Activated CD4-positive, alpha-beta T cell treated with anti-CD3 and anti-CD28 coated beads, Interleukin-2, amount 50 U/mL, for 48 hours (primary cell): ENCODE results near the gene ADD2.
"Not testable (repeated sequence)": the region's sequence is repeated elsewhere in the genome, so short reads cannot be mapped to it uniquely, and the experiment has no call there.

Experiments used
- DNase-seq, 2 experiments: peaks; one replicate each; pipeline ENCODE4 v3.0.0-alpha.2; 2020

The ADD2 gene, protein sequence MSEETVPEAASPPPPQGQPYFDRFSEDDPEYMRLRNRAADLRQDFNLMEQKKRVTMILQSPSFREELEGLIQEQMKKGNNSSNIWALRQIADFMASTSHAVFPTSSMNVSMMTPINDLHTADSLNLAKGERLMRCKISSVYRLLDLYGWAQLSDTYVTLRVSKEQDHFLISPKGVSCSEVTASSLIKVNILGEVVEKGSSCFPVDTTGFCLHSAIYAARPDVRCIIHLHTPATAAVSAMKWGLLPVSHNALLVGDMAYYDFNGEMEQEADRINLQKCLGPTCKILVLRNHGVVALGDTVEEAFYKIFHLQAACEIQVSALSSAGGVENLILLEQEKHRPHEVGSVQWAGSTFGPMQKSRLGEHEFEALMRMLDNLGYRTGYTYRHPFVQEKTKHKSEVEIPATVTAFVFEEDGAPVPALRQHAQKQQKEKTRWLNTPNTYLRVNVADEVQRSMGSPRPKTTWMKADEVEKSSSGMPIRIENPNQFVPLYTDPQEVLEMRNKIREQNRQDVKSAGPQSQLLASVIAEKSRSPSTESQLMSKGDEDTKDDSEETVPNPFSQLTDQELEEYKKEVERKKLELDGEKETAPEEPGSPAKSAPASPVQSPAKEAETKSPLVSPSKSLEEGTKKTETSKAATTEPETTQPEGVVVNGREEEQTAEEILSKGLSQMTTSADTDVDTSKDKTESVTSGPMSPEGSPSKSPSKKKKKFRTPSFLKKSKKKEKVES

DNA sequence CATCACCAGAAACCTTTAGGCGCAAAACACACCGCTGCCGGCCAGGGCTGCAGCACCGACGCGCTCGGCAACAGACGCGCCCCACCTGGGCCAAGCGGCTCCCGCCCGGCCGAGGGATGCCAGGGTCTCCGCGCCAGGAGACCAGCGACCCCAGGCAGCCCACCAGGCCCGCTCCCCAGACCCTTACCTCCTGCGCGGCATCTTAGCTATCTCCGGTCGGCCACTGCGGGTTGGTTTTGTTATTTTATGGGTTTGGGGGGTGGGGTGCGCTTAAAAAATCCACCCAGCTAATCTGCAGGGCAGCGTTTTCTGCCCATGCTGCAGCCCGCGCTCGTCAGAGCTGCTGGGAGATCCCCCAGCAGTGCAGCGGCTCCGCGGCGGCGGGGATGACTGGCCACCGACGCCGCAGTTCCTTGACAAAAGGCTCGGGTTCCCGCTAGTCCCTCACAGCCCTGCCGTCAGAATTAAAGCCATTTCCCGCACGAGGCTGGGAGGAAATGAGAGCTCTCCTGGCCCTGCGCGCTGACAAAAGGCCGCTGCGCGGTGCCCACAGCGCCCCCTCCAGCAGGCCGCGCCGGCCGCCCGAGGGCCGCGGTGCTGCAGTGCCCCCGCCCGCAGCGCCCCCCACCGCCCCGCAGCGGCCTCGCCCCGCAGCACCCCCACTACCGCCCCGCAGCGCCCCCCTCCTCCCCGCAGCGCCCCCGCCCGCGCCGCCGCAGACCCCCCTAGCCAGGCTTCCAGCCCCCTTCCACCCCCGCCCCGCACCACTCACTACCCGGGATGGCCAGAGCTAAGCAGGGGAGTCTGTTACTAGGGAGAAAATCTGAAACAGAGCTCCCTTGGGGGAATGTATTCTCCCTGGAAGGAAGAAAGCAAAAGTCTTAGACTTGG, at the start of gene ADD2:
Gene ADD2, minus strand, starts transcription at position 502 of the 891 bp plus-strand sequence. CDS start 61,792 bp downstream, outside the sequence.
- peak; percentile 45 to 60 for DNase-seq

DNA sequence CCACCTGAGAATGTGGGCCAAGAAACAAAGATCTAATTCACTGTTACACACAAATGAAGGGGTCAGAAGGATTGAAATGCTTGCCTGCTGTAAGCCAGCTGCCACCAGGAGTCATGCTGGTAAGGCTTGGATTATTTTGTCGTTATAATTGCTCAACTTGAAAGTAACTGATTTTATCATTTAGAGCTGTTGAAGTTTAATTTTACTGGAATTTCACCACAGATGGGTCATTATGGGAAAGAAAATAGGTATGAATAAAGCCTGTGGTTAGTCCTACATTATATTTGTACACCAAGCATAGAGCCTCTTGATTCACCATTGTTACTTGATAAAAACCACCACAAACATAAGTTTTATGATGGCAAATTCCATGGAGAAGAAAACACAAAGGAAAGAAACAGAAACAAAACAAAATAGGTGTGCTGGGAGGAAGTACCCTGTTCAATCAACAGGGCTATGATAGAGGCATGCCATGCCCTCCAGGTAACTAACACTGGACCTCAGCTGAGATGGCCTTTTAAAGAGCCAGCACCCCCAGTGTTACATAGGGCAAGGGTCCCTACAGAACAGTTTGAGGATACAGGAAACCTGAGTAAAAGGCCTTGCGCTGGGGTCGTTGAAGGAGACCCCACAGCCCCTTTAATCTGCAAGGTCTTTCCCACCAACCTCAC, 49.4 kb upstream of the ADD2 start:
- no peak for DNase-seq

DNA sequence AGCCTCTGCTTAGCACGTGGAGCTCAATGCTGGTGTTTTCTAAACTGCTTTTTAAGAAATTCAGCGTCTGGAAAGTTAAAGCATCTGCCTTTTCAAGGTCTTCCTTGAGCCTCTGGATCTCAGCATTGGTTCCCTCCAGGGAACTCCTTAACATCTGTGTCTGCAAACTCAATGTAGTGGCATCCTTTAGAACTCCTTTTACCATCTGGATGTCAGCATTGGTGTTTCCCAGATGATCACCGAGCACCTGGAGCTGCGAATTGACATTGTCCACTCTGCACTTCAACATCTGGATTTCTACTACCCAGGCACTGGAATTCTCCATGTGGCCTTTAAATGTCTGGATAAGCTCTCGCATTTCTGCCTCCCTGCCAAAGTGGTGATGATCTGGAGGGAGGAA, 48.7 kb upstream of the ADD2 start:
- DNase-seq, result no peak

DNA sequence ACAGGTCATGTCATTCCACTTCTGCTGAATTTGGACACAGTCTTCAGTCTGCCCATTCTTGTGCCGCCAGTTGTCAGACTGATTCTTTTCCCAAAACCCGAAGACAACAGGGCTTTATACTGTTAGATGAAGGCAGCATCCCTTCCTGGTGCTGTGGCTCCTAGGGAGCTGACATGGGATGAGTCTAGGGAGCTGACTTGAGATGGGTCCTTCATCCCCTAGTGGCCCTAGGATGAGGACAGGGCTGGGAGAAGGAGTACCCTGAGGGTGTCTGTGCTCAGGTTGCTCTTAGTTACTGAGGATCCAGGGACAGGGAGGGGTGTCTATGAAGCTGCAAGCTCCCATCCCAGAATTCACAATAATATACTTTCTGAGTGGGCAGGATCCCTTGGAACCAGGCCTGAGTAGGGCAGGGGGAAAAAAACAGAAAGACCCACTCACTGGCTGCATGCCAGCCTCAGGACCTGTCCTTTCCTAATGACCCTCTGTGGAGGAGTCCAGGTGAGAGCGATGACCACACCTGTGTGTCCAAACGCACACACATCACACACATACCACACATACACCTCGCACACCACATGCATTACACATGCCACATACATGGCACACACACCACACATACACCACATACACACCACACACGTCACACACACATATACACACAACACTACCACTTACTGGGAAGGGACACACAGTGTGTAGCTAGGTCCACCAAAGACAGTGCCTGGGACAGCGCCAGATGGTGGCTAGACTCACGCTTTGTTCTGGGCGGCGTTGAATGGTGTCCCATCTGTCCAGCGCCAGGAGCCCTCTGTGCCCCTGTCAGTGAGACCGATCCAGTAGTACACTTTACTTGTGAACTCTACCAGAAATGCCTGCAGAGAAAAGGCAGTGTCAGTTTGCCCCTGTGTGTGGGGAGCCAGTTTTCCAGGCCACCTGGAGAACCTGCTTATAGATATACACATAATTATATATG, 41.3 kb upstream of the ADD2 start:
- DNase-seq, result no peak

DNA sequence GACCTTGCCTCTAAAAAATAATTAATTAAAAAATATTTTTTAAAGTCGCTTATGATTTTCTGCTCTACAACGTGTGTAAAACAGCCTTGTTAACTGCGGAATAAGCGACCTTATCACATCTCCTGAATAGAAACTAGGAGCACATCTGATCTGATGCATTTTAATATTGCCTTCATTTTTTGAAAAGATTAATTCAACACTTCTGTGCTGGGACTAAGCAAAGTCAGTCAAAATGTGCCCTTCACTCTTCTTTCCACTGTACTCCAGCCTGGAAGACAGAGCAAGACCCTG, 39.8 kb upstream of the ADD2 start:
- DNase-seq, result no peak

DNA sequence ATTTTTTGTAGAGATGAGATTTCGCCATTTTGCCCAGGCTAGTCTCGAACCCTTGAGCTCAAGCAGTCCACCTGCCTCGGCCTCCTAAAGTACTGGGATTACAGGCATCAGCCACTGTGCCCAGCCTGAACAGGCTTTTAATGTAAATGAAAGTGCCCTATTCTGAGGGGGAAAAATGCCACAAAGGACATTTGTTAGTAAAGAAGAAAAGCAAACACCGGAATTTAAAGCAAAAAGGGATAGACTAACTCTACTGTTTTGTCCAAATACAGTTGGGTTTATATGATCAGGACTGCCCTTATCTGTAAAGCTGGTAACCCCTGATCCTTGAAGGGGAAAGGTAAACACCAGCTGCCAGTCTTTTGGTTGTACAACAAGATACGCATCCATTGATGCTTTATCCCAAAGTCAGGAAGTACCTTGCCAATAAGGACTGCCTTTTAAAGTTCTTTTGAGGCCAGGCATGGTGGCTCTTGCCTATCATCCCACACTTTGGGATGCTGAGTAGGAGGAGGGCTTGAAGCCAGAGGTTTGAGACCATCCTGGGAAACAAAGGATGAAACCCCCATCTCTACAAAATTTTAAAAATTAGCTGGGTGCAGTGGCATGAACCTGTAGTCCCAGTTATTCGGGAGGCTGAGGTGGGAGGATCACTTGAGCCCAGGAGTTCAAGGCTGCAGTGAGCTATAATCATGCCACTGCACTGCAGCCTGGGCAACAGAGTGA, 39.3 kb upstream of the ADD2 start:
- no peak for DNase-seq

DNA sequence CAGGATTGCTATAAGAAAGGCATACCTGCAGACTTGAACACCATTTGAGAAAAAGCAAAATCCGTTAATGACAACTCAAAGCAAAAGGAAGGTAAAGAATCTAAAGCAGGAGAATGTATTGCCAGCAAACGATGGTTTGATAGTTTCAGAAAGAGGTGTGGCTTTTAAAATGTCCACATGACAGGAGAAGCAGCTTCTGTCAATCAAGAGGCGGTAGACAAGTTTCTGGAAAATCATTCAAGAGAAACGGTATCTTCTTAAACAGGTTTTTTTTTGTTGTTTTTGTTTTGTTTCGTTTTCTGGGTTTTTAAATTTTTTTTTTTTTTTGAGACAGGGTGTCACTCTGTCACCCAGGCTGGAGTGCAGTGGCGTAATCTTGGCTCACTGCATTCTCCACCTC, 38.6 kb upstream of the ADD2 start:
- DNase-seq, result no peak

DNA sequence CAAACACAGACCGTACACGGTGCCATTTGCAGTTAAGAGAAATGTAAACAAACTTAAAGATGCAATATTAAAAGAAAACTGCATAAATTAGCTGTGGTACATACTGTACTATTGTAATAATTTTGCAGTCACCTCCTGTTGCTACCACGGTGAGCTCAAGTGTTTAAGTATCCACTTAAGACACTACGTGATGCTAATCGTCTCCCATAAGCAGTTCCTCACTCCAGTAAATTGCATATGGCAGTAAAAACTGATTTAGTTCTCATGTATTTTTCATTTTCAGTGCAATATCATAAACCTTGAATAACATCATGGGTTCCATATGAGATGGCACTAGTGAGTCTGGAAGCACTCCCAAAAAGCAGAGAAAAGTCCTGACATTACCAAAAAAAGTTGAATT, 38.0 kb upstream of the ADD2 start:
- DNase-seq, result no peak

DNA sequence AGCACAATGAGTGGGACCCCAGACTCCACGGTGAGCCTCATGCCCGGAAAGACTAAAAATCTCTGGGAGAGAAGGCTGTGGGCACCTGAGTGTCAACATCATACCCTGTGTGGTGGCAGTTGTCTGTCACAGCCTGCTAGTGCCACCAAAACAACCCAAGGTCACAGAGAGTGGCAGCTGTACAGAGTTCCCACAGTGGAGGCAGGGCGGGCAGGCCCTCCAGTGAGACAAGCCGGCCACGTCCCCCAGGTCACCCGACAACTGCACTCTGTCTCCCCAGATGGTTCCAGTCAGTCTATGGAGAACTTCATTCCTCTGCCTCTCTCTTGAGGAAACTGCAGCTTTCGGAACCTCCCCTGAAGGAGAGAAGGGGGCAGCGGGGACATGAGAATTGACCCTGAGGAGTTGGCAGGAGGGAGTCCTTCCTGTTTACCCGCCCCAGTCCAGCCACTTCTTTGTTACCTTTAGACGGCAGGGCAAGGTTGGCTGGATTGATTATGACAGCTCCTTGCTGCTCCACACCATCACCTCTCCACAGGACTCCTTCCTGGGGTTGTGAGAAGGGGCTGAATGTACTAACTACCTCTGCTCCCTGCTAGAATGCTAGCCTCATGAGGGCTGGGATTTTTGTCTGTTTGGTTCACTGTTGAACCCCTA, 33.7 kb upstream of the ADD2 start:
- no peak for DNase-seq

DNA sequence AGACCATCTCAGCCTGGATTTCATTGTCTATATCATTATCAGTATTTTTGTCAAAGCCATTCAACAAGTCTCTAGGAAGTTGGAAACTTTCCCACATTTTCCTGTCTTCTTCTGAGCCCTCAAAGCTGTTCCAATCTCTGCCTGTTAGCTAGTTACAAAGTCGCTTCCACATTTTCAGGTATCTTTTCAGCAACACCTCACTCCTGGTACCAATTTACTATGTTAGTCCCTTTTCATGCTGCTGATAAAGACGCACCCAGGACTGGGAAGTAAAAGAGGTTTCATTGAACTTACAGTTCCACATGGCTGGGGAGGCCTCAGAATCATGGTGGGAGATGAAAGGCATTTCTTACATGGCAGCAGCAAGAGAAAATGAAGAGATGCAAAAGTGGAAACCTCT, 31.7 kb upstream of the ADD2 start:
- no peak for DNase-seq

DNA sequence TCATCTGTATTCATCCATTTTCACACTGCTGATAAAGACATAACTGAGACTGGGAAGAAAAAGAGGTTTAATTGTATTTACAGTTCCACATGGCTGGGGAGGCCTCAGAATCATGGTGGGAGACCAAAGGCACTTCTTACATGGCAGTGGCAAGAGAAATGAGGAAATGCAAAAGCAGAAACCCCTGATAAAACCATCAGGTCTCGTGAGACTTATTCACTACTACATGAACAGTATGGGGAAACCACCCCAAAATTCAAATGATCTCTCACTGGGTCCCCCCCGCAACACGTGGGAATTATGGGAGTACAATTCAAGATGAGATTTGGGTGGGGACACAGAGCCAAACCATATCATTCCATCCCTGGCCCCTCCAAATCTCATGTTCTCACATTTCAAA, 30.0 kb upstream of the ADD2 start:
- DNase-seq, result not testable (repeated sequence)

DNA sequence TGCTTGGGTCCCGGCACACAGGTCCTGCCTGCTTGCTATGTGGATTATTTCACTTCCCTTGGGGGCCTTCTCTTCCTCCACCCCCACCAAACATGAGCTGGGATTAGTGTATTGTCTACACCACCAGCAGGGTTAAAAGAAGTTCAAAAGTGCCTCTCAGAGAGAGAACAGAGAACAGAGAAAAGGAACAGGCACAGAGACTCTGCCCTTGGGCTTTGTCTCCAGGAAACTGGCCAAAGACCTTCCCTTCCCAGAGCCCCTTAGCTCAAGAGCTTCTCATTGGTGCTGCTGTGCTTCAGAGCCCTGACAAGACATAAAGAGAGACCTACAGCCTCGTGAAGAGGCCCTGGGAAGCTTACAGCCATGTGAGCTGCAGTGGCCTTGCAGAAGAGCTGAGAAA, 29.5 kb upstream of the ADD2 start:
- no peak for DNase-seq

DNA sequence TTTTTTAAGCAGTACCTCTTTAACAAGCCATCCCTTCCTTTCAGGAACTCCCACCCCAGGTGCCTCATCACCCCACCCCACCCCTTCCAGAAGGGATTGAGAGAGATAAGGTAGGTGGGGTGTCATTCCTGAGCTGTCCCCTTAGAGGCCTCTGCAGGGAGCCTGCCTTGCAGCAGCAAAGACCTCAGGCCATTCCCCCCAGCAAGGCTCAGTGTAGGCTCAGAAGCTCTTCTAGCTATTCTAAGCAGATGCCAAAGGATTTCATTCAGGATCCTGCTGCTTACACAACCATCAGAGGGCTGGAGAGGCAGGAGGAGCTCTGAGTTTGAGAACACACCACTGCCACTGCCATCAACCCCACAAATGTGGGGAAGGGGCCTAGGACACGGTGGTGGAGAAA, 28.3 kb upstream of the ADD2 start:
- DNase-seq, result no peak

DNA sequence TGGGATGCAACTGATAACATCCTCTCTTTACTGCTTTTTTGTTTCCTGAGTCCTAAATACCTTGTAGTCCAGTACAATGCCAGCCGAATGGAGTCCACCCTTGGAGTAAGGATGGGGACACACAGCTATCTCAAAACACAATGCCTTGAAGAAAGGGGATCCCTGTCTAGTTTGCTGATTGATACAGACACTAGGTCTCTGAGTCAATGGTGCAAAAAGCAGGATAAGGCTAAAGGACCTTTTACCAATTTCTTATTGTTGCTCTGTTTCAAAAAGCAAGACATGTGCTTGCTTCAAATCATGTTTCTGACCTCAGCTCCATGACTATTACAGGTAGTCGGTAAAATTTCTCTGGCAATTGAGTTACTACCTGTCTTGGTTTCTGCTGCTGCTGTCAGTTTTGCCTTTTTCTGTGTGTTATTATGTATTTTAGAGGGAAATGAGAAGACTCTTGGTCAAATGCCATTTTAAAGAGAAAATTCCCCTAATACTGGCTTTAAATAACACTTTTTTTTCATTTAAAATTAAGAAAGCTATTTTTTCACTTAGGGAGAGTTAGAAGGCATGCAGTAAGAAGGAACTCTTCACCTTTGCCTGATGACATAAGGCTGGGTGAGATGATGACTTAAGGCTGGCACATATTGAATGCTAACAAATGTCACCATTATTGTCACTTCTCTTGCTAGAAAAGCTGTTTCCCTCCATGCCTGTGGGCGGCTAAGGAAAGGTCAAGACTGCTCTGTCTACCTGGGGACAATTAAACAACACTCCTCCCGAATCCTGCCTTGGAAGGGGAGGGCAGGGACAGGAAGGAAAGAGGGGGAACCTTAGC, 27.4 kb upstream of the ADD2 start:
- no peak for DNase-seq

DNA sequence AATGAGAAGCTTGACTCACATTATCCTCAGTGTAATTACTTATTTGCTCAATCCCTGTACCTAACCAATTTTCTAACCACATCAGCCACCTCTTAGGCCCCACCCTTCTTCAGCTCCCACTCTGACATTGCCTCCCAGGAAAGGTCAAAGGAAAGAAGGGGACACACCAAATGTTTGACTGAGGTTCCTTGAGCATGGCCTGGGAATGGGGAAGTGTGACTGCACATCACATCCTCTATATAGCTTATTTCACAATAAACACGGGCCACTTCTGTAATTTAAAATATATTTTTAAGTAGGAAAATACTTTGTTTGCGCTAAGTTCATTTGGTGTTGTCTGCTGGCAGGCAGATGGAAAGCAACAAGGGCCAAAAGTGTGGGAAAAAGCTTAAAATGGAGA, 25.4 kb upstream of the ADD2 start:
- no peak for DNase-seq

DNA sequence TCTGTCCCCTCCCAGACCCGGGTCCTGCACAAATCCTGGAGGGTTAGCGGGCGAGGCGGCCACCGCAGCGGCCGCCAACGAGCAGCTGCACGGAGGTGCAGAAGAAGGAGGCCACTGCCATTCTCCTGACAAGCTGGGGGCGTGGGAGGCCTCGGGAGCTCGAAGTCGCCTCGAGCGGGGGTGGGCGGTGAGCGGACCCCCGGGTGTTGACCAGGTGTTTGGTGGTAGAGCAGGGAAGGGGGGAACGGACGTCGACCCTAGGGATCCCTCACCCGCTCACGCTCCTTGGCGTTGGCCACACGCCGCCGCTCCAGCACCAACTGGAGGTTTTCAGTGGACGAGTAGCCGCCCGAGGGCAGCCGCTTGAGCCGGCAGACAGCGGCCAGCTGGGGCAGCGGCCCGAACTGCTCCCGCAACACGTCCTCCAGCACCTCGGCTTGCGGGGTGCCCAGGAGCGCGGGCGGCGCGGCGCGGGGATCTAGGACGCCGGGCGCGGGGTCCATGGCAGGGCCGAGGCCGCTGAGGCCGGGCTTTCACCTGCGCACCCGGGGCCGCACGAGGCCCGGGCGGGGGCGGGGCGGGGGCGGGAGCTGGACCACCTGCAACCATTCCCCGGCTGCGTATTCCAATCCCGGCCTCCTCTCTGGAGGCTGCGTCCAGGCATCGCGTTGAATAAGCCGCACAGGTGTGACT, 22.3 kb upstream of the ADD2 start, which contains the start of gene FIGLA:
Gene FIGLA, minus strand, starts transcription at position 508 of the 693 bp plus-strand sequence. Its CDS starts 5 bp downstream, at position 503.
- DNase-seq, result no peak

DNA sequence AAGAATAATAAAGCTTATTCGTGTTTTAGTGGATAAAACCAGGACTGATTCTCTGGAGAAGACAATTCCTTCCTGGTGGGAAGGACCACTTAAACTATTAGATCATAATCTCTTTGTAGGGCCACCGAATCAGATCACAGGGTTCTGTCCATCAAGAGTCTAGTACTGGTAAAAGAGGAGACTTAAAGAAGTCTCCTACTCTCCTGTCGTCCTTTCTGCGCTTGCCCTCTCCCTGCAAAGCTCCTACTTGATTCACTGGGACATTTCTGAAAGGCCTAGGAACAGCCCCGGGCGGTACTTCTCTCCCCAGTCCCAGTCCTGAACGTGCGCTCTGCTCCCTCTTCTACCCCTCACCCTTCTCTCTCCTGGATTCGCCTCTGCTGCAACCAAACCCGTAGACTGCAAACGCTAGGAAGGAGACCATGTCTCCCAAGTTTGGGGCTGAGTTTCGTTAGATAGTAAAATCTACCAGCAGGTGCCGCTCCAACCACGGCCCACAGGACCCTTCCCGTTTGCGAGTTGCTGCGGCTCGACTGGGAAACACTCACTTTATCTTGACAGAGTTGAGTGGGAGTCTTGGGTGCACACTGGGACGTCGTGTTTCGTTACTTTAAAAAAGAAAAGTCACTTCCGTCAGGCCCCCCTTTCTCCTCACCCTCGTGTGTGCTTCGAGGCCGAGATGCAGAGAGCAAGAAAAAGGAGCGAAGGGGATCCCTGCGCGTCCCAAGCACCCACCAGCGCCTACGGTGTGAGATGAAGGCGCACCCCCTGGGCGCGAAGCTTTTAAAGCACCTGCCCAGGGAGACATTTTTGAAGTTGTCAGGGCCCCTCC, 21.5 kb upstream of the ADD2 start:
- peak; percentile 75 to 79 for DNase-seq
